NCI-H510A (cell line): Measurements from ENCODE around the gene NQO2.
"Not testable (repeated sequence)": the region's sequence is repeated elsewhere in the genome, so short reads cannot be mapped to it uniquely, and the experiment has no call there.

Experiments used
- DNase-seq: peaks from one replicate; lab custom pipeline; 2025; lab: John Stamatoyannopoulos, UW

The NQO2 gene

GRCh38 chr6:3037638-3038365, 38.1 kb downstream of the NQO2 start:
- no peak for DNase-seq

- no peak for DNase-seq
These were observed 39.7 kb downstream of the NQO2 start for GRCh38 chr6:3039384-3039783.

GRCh38 chr6:3041147-3041546, 41.5 kb downstream of the NQO2 start:
- DNase-seq: no peak

GRCh38 chr6:3041606-3042005, 41.9 kb downstream of the NQO2 start:
- no peak for DNase-seq

DNA sequence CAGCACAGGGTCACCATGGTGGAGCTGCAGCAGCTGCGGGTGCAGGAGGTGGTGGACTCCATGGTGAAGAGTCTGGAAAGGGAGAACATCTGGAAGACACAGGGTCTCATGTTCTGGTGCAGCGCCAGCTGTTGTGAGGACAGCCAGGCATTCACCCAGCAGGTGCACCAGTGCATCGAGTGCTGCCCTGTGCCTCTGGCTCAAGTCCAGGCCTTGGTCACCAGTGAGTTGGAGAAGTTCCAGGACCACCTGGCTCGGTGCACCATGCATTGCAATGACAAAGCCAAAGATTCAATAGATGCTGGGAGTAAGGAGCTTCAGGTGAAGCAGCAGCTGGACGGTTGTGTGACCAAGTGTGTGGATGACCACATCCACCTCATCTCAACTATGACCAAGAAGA, 45.7 kb downstream of the NQO2 start:
- DNase-seq: no peak

DNA sequence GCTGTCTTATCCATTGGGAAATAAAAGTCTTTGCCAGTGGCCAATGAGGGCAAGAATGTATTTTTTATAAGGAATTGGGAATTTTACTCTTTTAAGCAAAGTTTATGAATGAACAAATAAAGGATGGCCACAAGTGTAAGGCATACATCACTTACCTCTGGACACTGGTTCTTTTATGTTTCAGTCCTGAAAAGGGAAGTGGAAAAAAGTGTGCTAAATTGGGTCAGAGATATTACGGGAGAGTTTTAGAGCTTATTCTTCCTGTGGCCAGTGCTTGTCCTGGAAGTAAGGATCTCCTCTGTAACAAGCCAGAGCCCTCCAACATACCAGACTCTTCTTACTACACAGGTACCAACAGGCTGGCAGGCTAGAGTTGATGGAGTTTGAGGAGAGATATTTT, 46.1 kb downstream of the NQO2 start:
- DNase-seq: no peak

GRCh38 chr6:3046295-3046694, 46.6 kb downstream of the NQO2 start:
- no peak for DNase-seq

DNA sequence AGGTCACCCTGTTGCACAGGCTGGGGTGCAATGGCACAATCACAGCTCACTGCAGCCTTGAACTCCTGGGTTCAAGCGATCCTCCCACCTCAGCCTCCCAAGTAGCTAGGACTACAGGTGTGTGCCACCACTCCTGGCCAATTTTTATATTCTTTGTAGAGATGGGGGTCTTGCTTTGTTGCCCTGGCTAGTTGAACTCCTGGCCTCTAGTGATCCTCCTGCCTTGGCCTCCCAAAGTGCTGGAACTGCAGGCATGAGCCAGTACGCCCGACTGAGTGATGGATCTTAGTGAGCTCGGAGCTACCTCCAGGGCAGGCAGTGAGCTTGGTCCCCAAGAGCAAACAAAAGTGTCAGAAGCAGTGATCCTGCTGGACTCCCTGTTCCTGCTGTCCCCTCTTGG, 48.3 kb downstream of the NQO2 start:
- DNase-seq: not testable (repeated sequence)

DNA sequence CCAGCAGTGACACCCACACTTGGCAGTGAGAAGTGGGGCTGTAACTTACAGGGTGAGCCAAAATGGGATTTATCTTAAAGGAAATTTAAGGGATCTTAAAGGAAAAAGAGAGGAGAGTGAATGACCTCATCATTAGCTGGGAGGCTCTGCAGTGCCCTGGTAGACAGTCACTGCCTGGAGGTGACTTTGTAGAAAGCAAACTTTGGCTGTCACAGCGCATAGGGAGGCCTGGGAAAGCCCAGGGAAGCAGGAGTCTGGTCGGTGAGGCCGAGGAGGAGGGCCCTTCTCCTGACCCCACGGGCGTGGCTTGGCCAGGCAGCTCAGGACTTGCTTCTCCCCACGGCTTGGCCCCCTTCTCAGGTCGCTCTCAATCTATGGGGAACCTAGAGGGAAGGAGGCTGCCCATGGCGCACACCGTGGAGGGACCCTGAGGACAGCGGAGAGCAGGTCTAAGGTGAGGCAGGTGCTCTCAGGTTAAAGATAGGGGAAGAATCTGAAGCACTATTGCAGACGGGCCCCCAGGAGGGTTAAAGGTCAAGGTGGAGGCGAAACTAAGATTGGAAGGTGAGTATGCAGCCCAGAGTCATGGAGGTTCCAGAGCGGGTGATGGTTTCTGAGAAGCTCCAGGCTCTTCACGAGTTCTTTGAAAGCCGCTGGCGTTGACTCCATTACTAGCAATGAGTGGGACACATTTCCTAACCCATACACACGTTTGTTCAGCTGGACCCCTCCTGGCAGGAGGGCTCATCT, 53.0 kb downstream of the NQO2 start:
- DNase-seq: no peak

GRCh38 chr6:3053231-3053508, 53.5 kb downstream of the NQO2 start:
- DNase-seq: no peak

GRCh38 chr6:3054229-3055157, 54.8 kb downstream of the NQO2 start:
- not testable (repeated sequence) for DNase-seq

DNA sequence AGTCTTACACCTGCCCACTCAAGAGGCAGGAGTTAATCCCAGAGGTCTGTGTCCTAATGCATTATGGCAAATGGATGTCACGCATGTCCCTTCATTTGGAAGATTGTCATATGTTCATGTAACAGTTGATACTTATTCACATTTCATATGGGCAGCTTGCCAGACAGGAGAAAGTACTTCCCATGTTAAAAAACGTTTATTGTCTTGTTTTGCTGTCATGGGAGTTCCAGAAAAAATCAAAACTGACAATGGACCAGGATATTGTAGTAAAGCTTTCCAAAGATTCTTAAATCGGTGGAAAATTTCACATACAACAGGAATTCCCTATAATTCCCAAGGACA, 55.4 kb downstream of the NQO2 start:
- not testable (repeated sequence) for DNase-seq

- DNase-seq: no peak
These were observed 57.5 kb downstream of the NQO2 start for GRCh38 chr6:3057063-3057770.

- no peak for DNase-seq
These were observed 59.3 kb downstream of the NQO2 start for GRCh38 chr6:3058957-3059356.

GRCh38 chr6:3060092-3060491, 60.4 kb downstream of the NQO2 start:
- DNase-seq: not testable (repeated sequence)

- DNase-seq: no peak
These were observed 61.8 kb downstream of the NQO2 start for GRCh38 chr6:3061501-3061941.

- not testable (repeated sequence) for DNase-seq
These were observed 63.6 kb downstream of the NQO2 start for GRCh38 chr6:3063340-3063732.

DNA sequence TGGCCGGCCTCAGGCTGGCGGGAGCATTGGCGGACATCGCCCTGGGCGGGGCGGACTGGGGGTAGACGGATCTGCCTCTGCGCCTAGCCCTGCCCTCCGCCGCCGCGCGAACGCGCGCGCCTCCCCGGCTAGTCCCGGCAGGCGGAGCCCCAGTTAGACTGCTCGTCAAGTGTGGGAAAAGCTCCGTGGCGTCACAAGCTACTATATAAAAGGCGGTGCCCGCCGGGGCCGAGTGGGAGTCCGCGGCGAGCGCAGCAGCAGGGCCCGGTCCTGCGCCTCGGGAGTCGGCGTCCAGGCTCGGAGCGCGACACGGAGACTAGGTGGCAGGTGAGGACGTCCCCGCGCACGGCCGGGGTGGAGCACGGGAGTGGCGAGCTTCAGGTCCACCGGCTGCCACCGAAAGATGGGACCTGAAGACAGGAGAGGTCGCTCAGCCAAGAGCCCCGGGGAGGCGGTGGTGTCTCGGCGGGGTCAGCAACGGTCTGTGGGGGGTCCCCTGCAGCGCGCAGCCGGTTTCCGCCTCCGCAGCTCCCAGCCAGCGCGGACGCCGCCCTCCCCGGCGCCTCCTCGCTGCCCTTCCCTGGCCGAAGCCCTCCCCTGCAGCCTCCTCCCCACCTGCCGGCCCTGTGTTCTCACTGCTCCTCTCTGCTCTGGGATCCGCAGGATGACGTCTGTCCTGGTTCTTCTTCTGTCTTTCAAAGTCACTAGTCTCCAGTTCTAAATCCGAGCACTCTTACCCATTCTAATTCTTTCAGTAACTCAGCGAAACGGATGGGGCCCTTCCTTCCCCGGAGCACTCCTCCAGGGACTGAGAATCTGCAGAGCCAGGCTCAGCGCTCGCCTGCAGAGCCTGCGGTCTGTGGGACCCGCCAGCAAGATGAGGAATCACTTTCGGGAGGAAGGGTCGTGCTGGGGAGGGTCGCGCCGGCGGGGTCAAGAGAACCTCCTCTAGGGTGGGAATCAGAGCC, 64.3 kb downstream of the NQO2 start:
- DNase-seq: peak; percentile 69

- DNase-seq: peak; percentile 52
These were observed 68.9 kb downstream of the NQO2 start, which contains the start of gene RIPK1 for GRCh38 chr6:3068329-3069214. Gene RIPK1, plus strand, starts transcription at chr6:3068494. Its CDS starts 8,330 bp downstream, at chr6:3076824.
